ENCODE measurements around the gene NGDN. TPM values are rescaled to one million over a fixed set of nuclear protein-coding genes. Genes with fewer than 3 reads are reported as not detected.
"Not testable (repeated sequence)": the region's sequence is repeated elsewhere in the genome, so short reads cannot be mapped to it uniquely, and the experiment has no call there.

The NGDN gene
- 77.5 and 82.2 TPM in 2 replicates for total RNA-seq (2014; rRNA removed; shearing (Covaris generic); ENCODE audit: low replicate concordance)

- Histone ChIP-seq H3K27me3 (ENCODE audit: low read length) (no peaks in the 10 kb centered on the region), H2AFZ (ENCODE audit: low read length) (peak within 1 kb of the TSS; percentile 78), H3K27ac (ENCODE audit: low read length) (no peak within 1 kb of the TSS), H3K79me2 (ENCODE audit: low read length) (peaks cover 22% of the 10 kb centered on the region), H3K4me1 (ENCODE audit: low read length) (peaks cover 11% of the 10 kb centered on the region), H3K9me2 (replicated peaks; ENCODE audit: insufficient read depth, low read length) (no peaks in the 10 kb centered on the region), H3K9me3 (ENCODE audit: low read length) (no peaks in the 10 kb centered on the region), H3K36me3 (ENCODE audit: insufficient read depth, low read length) (peaks cover 10% of the 10 kb centered on the region; the same call in 1 of the 2 replicates), H3K9ac (ENCODE audit: low read length) (peak within 1 kb of the TSS; percentile 84), H3K4me2 (ENCODE audit: low read depth, low read length, poor library complexity, severe bottlenecking) (peak within 1 kb of the TSS; percentile 77), H3K4me3 (ENCODE audit: low read length) (peak within 1 kb of the TSS; percentile 81), H4K20me1 (ENCODE audit: insufficient read depth, low read depth, low read length) (peaks cover 3% of the 10 kb centered on the region; the same call in 1 of the 2 replicates)
- DNase-seq, result peak; percentile 100
Measured at GRCh38 chr14:23469127-23469905, at the start of gene NGDN. NGDN (plus strand) TSS chr14:23469703; CDS start chr14:23469716, 13 bp downstream.

- DNase-seq, result no peak
- no peaks in the 10 kb centered on the region for H4K20me1 ChIP-seq (ENCODE audit: insufficient read depth, low read depth, low read length)
Measured at GRCh38 chr14:23421594-23421993, 47.9 kb upstream of the NGDN start.

GRCh38 chr14:23423657-23424056, 45.8 kb upstream of the NGDN start:
- Histone ChIP-seq H3K4me1 (ENCODE audit: low read length) (no peaks in the 10 kb centered on the region), H3K9me2 (replicated peaks; ENCODE audit: insufficient read depth, low read length) (no peaks in the 10 kb centered on the region), H3K9me3 (ENCODE audit: low read length) (no peaks in the 10 kb centered on the region), H3K4me2 (ENCODE audit: low read depth, low read length, poor library complexity, severe bottlenecking) (no peak overlapping the region), H3K4me3 (ENCODE audit: low read length) (no peak overlapping the region), H3K27ac (ENCODE audit: low read length) (no peak overlapping the region), H4K20me1 (ENCODE audit: insufficient read depth, low read depth, low read length) (no peaks in the 10 kb centered on the region), H3K27me3 (ENCODE audit: low read length) (no peaks in the 10 kb centered on the region), H3K9ac (ENCODE audit: low read length) (no peak overlapping the region), H3K36me3 (ENCODE audit: insufficient read depth, low read length) (no peaks in the 10 kb centered on the region), H3K79me2 (ENCODE audit: low read length) (no peaks in the 10 kb centered on the region), H2AFZ (ENCODE audit: low read length) (no peak overlapping the region)
- no peak for DNase-seq

More at GRCh38 chr14:23421594-23421993, 47.9 kb upstream of the NGDN start:
- Histone ChIP-seq H3K9ac (ENCODE audit: low read length) (no peak overlapping the region), H3K79me2 (ENCODE audit: low read length) (no peaks in the 10 kb centered on the region), H3K4me2 (ENCODE audit: low read depth, low read length, poor library complexity, severe bottlenecking) (no peak overlapping the region), H3K9me2 (replicated peaks; ENCODE audit: insufficient read depth, low read length) (no peaks in the 10 kb centered on the region), H3K27me3 (ENCODE audit: low read length) (no peaks in the 10 kb centered on the region), H2AFZ (ENCODE audit: low read length) (no peak overlapping the region), H3K4me3 (ENCODE audit: low read length) (no peak overlapping the region), H3K4me1 (ENCODE audit: low read length) (no peaks in the 10 kb centered on the region), H3K9me3 (ENCODE audit: low read length) (no peaks in the 10 kb centered on the region), H3K36me3 (ENCODE audit: insufficient read depth, low read length) (no peaks in the 10 kb centered on the region), H3K27ac (ENCODE audit: low read length) (no peak overlapping the region)

GRCh38 chr14:23425169-23425568, 44.3 kb upstream of the NGDN start:
- no peak overlapping the region for H3K4me3 ChIP-seq (ENCODE audit: low read length)
- no peaks in the 10 kb centered on the region for H3K4me1 ChIP-seq (ENCODE audit: low read length)
- H4K20me1 ChIP-seq (ENCODE audit: insufficient read depth, low read depth, low read length), result no peaks in the 10 kb centered on the region
- no peaks in the 10 kb centered on the region for H3K79me2 ChIP-seq (ENCODE audit: low read length)
- no peak overlapping the region for H2AFZ ChIP-seq (ENCODE audit: low read length)
- no peaks in the 10 kb centered on the region for H3K9me2 ChIP-seq (replicated peaks; ENCODE audit: insufficient read depth, low read length)
- H3K9me3 ChIP-seq (ENCODE audit: low read length), result no peaks in the 10 kb centered on the region
- DNase-seq, result no peak
- no peak overlapping the region for H3K27ac ChIP-seq (ENCODE audit: low read length)
- H3K27me3 ChIP-seq (ENCODE audit: low read length), result no peaks in the 10 kb centered on the region
- no peak overlapping the region for H3K4me2 ChIP-seq (ENCODE audit: low read depth, low read length, poor library complexity, severe bottlenecking)
- H3K9ac ChIP-seq (ENCODE audit: low read length), result no peak overlapping the region
- H3K36me3 ChIP-seq (ENCODE audit: insufficient read depth, low read length), result no peaks in the 10 kb centered on the region

GRCh38 chr14:23425798-23426197, 43.7 kb upstream of the NGDN start:
- not testable (repeated sequence) for H3K27me3 ChIP-seq (ENCODE audit: low read length); H3K36me3 ChIP-seq (ENCODE audit: insufficient read depth, low read length); H3K9me3 ChIP-seq (ENCODE audit: low read length); H2AFZ ChIP-seq (ENCODE audit: low read length); DNase-seq; H3K4me1 ChIP-seq (ENCODE audit: low read length); H4K20me1 ChIP-seq (ENCODE audit: insufficient read depth, low read depth, low read length); H3K9me2 ChIP-seq (replicated peaks; ENCODE audit: insufficient read depth, low read length); H3K27ac ChIP-seq (ENCODE audit: low read length); H3K9ac ChIP-seq (ENCODE audit: low read length); H3K79me2 ChIP-seq (ENCODE audit: low read length); H3K4me2 ChIP-seq (ENCODE audit: low read depth, low read length, poor library complexity, severe bottlenecking); H3K4me3 ChIP-seq (ENCODE audit: low read length)

GRCh38 chr14:23428686-23429495, 40.6 kb upstream of the NGDN start:
- no peak overlapping the region for H3K4me3 ChIP-seq (ENCODE audit: low read length)
- no peak overlapping the region for H2AFZ ChIP-seq (ENCODE audit: low read length)
- H3K79me2 ChIP-seq (ENCODE audit: low read length), result no peaks in the 10 kb centered on the region
- no peaks in the 10 kb centered on the region for H3K9me2 ChIP-seq (replicated peaks; ENCODE audit: insufficient read depth, low read length)
- H4K20me1 ChIP-seq (ENCODE audit: insufficient read depth, low read depth, low read length), result no peaks in the 10 kb centered on the region
- no peaks in the 10 kb centered on the region for H3K9me3 ChIP-seq (ENCODE audit: low read length)
- no peak for DNase-seq
- no peaks in the 10 kb centered on the region for H3K4me1 ChIP-seq (ENCODE audit: low read length)
- no peaks in the 10 kb centered on the region for H3K36me3 ChIP-seq (ENCODE audit: insufficient read depth, low read length)
- H3K27me3 ChIP-seq (ENCODE audit: low read length), result no peaks in the 10 kb centered on the region
- no peak overlapping the region for H3K27ac ChIP-seq (ENCODE audit: low read length)
- no peak overlapping the region for H3K4me2 ChIP-seq (ENCODE audit: low read depth, low read length, poor library complexity, severe bottlenecking)
- H3K9ac ChIP-seq (ENCODE audit: low read length), result no peak overlapping the region

GRCh38 chr14:23430016-23430722, 39.3 kb upstream of the NGDN start:
- no peaks in the 10 kb centered on the region for H3K79me2 ChIP-seq (ENCODE audit: low read length)
- no peak overlapping the region for H3K27ac ChIP-seq (ENCODE audit: low read length)
- no peaks in the 10 kb centered on the region for H3K36me3 ChIP-seq (ENCODE audit: insufficient read depth, low read length)
- no peak overlapping the region for H3K4me2 ChIP-seq (ENCODE audit: low read depth, low read length, poor library complexity, severe bottlenecking)
- H3K4me1 ChIP-seq (ENCODE audit: low read length), result no peaks in the 10 kb centered on the region
- no peak overlapping the region for H3K4me3 ChIP-seq (ENCODE audit: low read length)
- H3K9ac ChIP-seq (ENCODE audit: low read length), result no peak overlapping the region
- H2AFZ ChIP-seq (ENCODE audit: low read length), result no peak overlapping the region
- DNase-seq, result no peak
- H4K20me1 ChIP-seq (ENCODE audit: insufficient read depth, low read depth, low read length), result no peaks in the 10 kb centered on the region
- no peaks in the 10 kb centered on the region for H3K9me3 ChIP-seq (ENCODE audit: low read length)
- no peaks in the 10 kb centered on the region for H3K9me2 ChIP-seq (replicated peaks; ENCODE audit: insufficient read depth, low read length)
- H3K27me3 ChIP-seq (ENCODE audit: low read length), result no peaks in the 10 kb centered on the region

GRCh38 chr14:23430723-23431085, 38.8 kb upstream of the NGDN start:
- no peaks in the 10 kb centered on the region for H4K20me1 ChIP-seq (ENCODE audit: insufficient read depth, low read depth, low read length)
- no peak overlapping the region for H3K4me2 ChIP-seq (ENCODE audit: low read depth, low read length, poor library complexity, severe bottlenecking)
- no peak overlapping the region for H3K9ac ChIP-seq (ENCODE audit: low read length)
- no peak overlapping the region for H3K27ac ChIP-seq (ENCODE audit: low read length)
- no peaks in the 10 kb centered on the region for H3K27me3 ChIP-seq (ENCODE audit: low read length)
- no peak for DNase-seq
- no peaks in the 10 kb centered on the region for H3K9me2 ChIP-seq (replicated peaks; ENCODE audit: insufficient read depth, low read length)
- H2AFZ ChIP-seq (ENCODE audit: low read length), result no peak overlapping the region
- H3K9me3 ChIP-seq (ENCODE audit: low read length), result no peaks in the 10 kb centered on the region
- no peaks in the 10 kb centered on the region for H3K36me3 ChIP-seq (ENCODE audit: insufficient read depth, low read length)
- H3K4me1 ChIP-seq (ENCODE audit: low read length), result no peaks in the 10 kb centered on the region
- no peaks in the 10 kb centered on the region for H3K79me2 ChIP-seq (ENCODE audit: low read length)
- no peak overlapping the region for H3K4me3 ChIP-seq (ENCODE audit: low read length)

Measured in Karpas-422 (cell line).